Ishikawa (cell line): ENCODE data around the gene DOCK2.

ENCODE experiments used
- CEBPB ChIP-seq: IDR thresholded peaks from 2 replicates; pipeline ENCODE4 v1.6.1; 2012
- CREB1 ChIP-seq: IDR thresholded peaks from 2 replicates; pipeline ENCODE4 v1.6.1; 2012; ENCODE audit warnings: low read depth
- EGR1 ChIP-seq: IDR thresholded peaks from 2 replicates; pipeline ENCODE4 v1.6.1; 2012
- EP300 ChIP-seq: IDR thresholded peaks from 2 replicates; pipeline ENCODE4 v1.6.1; 2012; ENCODE audit warnings: borderline replicate concordance
- FOXM1 ChIP-seq: IDR thresholded peaks from 2 replicates; pipeline ENCODE4 v1.6.1; 2012; ENCODE audit warnings: low read depth, borderline replicate concordance
- MAX ChIP-seq: IDR thresholded peaks from 2 replicates; pipeline ENCODE4 v1.6.1; 2012
- RAD21 ChIP-seq: IDR thresholded peaks from 2 replicates; pipeline ENCODE4 v1.6.1; 2012; ENCODE audit warnings: low read depth
- TAF1 ChIP-seq: IDR thresholded peaks from 2 replicates; pipeline ENCODE4 v1.6.1; 2012; ENCODE audit warnings: low read depth, mild to moderate bottlenecking
- TCF12 ChIP-seq: IDR thresholded peaks from 2 replicates; pipeline ENCODE4 v1.6.1; 2012; ENCODE audit warnings: low read depth
- USF1 ChIP-seq: IDR thresholded peaks from 2 replicates; pipeline ENCODE4 v1.6.1; 2012
- YY1 ChIP-seq: IDR thresholded peaks from 2 replicates; pipeline ENCODE4 v1.6.1; 2012; ENCODE audit warnings: low read depth
- ZBTB7A ChIP-seq: IDR thresholded peaks from 2 replicates; pipeline ENCODE4 v1.6.1; 2012; ENCODE audit warnings: low read depth
- TF ChIP-seq, protein P1 (sequence below): IDR thresholded peaks from 2 replicates; pipeline ENCODE4 v1.6.1; 2012; ENCODE audit warnings: low read depth, mild to moderate bottlenecking

DNA sequence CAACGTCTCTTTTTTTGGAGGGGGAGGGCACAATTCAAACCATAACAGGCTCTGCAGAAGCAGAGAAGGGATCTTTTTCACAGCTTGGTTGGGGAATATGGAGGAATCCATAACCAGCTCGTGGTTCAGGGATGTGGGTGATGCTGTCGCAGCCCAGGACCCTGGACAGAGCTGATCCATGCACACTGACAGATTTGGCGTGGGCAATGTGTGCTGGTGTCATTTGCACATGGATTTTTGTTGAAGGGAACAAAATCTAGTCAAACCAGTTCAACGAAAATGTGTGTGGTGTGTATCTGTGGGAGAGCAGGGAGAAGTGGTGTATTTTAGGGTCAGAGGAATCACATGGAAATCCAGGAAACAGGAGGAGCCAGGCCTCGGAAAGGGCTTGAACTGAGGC lies 4.2 kb downstream of the DOCK2 start:
- TF ChIP-seq, protein P1, sequence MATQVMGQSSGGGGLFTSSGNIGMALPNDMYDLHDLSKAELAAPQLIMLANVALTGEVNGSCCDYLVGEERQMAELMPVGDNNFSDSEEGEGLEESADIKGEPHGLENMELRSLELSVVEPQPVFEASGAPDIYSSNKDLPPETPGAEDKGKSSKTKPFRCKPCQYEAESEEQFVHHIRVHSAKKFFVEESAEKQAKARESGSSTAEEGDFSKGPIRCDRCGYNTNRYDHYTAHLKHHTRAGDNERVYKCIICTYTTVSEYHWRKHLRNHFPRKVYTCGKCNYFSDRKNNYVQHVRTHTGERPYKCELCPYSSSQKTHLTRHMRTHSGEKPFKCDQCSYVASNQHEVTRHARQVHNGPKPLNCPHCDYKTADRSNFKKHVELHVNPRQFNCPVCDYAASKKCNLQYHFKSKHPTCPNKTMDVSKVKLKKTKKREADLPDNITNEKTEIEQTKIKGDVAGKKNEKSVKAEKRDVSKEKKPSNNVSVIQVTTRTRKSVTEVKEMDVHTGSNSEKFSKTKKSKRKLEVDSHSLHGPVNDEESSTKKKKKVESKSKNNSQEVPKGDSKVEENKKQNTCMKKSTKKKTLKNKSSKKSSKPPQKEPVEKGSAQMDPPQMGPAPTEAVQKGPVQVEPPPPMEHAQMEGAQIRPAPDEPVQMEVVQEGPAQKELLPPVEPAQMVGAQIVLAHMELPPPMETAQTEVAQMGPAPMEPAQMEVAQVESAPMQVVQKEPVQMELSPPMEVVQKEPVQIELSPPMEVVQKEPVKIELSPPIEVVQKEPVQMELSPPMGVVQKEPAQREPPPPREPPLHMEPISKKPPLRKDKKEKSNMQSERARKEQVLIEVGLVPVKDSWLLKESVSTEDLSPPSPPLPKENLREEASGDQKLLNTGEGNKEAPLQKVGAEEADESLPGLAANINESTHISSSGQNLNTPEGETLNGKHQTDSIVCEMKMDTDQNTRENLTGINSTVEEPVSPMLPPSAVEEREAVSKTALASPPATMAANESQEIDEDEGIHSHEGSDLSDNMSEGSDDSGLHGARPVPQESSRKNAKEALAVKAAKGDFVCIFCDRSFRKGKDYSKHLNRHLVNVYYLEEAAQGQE = peak; percentile 81
- no peak for TF ChIP-seq RAD21
- TF ChIP-seq YY1 = no peak
- no peak for TF ChIP-seq EP300
- TF ChIP-seq MAX = peak; percentile 62
- TF ChIP-seq ZBTB7A = no peak
- no peak for TF ChIP-seq TCF12
- no peak for TF ChIP-seq TAF1
- TF ChIP-seq EGR1 = no peak
- TF ChIP-seq CEBPB = no peak
- TF ChIP-seq CREB1 = no peak
- no peak for TF ChIP-seq USF1
- TF ChIP-seq FOXM1 = no peak
